ENCODE measurements around the gene TMIGD1. TPM values are rescaled to one million over a fixed set of nuclear protein-coding genes. Genes with fewer than 3 reads are reported as not detected.
A peak's percentile ranks its signal among the peaks of the same experiment; 100 is the strongest.

The TMIGD1 gene
- total and polyA plus RNA-seq, 2 of the 13 experiments (the other 11 are each of a cell fraction or from before 2014, with no cell fraction given) = not detected

- TF ChIP-seq, protein P1, sequence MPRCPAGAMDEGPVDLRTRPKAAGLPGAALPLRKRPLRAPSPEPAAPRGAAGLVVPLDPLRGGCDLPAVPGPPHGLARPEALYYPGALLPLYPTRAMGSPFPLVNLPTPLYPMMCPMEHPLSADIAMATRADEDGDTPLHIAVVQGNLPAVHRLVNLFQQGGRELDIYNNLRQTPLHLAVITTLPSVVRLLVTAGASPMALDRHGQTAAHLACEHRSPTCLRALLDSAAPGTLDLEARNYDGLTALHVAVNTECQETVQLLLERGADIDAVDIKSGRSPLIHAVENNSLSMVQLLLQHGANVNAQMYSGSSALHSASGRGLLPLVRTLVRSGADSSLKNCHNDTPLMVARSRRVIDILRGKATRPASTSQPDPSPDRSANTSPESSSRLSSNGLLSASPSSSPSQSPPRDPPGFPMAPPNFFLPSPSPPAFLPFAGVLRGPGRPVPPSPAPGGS (CRISPR knock-in tag; IDR thresholded peaks at IDR 0.05) = no peak
- no peak for TF ChIP-seq KDM5A (IDR thresholded peaks at IDR 0.05; ENCODE audit: borderline replicate concordance, low read length)
- no peak for TF ChIP-seq MBD4 (IDR thresholded peaks at IDR 0.05; ENCODE audit: borderline replicate concordance, low read length)
- no peak for TF ChIP-seq HINFP (CRISPR knock-in tag; IDR thresholded peaks at IDR 0.05; ENCODE audit: low read depth)
- no peak for TF ChIP-seq ZNF354B (CRISPR knock-in tag; IDR thresholded peaks at IDR 0.05)
- peak; percentile 51; the same call in 1 of the 2 replicates for TF ChIP-seq ZNF292 (CRISPR knock-in tag; IDR thresholded peaks at IDR 0.05; ENCODE audit: borderline replicate concordance, low read depth)
- TF ChIP-seq, protein P2, sequence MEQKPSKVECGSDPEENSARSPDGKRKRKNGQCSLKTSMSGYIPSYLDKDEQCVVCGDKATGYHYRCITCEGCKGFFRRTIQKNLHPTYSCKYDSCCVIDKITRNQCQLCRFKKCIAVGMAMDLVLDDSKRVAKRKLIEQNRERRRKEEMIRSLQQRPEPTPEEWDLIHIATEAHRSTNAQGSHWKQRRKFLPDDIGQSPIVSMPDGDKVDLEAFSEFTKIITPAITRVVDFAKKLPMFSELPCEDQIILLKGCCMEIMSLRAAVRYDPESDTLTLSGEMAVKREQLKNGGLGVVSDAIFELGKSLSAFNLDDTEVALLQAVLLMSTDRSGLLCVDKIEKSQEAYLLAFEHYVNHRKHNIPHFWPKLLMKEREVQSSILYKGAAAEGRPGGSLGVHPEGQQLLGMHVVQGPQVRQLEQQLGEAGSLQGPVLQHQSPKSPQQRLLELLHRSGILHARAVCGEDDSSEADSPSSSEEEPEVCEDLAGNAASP (CRISPR knock-in tag; IDR thresholded peaks at IDR 0.05; ENCODE audit: borderline replicate concordance) = peak; percentile 48; the same call in 1 of the 2 replicates
- no peak for TF ChIP-seq ONECUT2 (CRISPR knock-in tag; IDR thresholded peaks at IDR 0.05)
- TF ChIP-seq JUND (CRISPR knock-in tag; IDR thresholded peaks at IDR 0.05) = no peak
- no peak for TF ChIP-seq ZNF18 (CRISPR knock-in tag; IDR thresholded peaks at IDR 0.05; ENCODE audit: insufficient replicate concordance)
- no peak for TF ChIP-seq ZNF598 (CRISPR knock-in tag; IDR thresholded peaks at IDR 0.05; ENCODE audit: borderline replicate concordance)
- no peak for TF ChIP-seq ZNF75D (CRISPR knock-in tag; IDR thresholded peaks at IDR 0.05; ENCODE audit: borderline replicate concordance)
- no peak for TF ChIP-seq ZNF224 (CRISPR knock-in tag; IDR thresholded peaks at IDR 0.05)
- TF ChIP-seq, protein P3, sequence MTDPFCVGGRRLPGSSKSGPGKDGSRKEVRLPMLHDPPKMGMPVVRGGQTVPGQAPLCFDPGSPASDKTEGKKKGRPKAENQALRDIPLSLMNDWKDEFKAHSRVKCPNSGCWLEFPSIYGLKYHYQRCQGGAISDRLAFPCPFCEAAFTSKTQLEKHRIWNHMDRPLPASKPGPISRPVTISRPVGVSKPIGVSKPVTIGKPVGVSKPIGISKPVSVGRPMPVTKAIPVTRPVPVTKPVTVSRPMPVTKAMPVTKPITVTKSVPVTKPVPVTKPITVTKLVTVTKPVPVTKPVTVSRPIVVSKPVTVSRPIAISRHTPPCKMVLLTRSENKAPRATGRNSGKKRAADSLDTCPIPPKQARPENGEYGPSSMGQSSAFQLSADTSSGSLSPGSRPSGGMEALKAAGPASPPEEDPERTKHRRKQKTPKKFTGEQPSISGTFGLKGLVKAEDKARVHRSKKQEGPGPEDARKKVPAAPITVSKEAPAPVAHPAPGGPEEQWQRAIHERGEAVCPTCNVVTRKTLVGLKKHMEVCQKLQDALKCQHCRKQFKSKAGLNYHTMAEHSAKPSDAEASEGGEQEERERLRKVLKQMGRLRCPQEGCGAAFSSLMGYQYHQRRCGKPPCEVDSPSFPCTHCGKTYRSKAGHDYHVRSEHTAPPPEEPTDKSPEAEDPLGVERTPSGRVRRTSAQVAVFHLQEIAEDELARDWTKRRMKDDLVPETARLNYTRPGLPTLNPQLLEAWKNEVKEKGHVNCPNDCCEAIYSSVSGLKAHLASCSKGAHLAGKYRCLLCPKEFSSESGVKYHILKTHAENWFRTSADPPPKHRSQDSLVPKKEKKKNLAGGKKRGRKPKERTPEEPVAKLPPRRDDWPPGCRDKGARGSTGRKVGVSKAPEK (CRISPR knock-in tag; IDR thresholded peaks at IDR 0.05; ENCODE audit: borderline replicate concordance) = no peak
- TF ChIP-seq PHF5A (CRISPR knock-in tag; IDR thresholded peaks at IDR 0.05; ENCODE audit: low read depth, unreplicated experiment) = no peak
- TF ChIP-seq ATF5 (CRISPR knock-in tag; IDR thresholded peaks at IDR 0.05; ENCODE audit: low read depth) = no peak
- TF ChIP-seq SPEN (CRISPR knock-in tag; IDR thresholded peaks at IDR 0.05; ENCODE audit: low read depth) = peak; percentile 30; the same call in 1 of the 2 replicates
- TF ChIP-seq PRPF4 (IDR thresholded peaks at IDR 0.05; ENCODE audit: low read depth, low read length, poor library complexity, severe bottlenecking) = no peak
These were observed 2.7 kb upstream of the TMIGD1 start (continued) for GRCh38 chr17:30336369-30337171.
